ENCODE results near the gene GAPVD1. TPM values are rescaled to one million over a fixed set of nuclear protein-coding genes. Genes with fewer than 3 reads are reported as not detected.
A peak's percentile ranks its signal among the peaks of the same experiment; 100 is the strongest.

GAPVD1 gene
- total RNA-seq, 2 donors from 2014 or later = 82.8 to 105 TPM

- H3K27ac ChIP-seq = no peak overlapping the region
- peaks cover 30% of the 10 kb centered on the region for H3K36me3 ChIP-seq
- peaks cover 45 to 62% of the 10 kb centered on the region in 2 donors for H3K4me1 ChIP-seq (ENCODE audit: control insufficient read depth in 1 of 2, low read depth in 2 of 2)
- no peaks in the 10 kb centered on the region for H3K27me3 ChIP-seq (replicated peaks; ENCODE audit: insufficient read depth)
- H3K4me3 ChIP-seq = peak overlapping the region; percentile 98
- DNase-seq (ENCODE audit: low spot score) (no peak), ATAC-seq (ENCODE audit: insufficient number of reproducible peaks, low FRiP score, low read depth) (no peak)
- no peaks in the 10 kb centered on the region for H3K9me3 ChIP-seq
- TF ChIP-seq, protein P1, sequence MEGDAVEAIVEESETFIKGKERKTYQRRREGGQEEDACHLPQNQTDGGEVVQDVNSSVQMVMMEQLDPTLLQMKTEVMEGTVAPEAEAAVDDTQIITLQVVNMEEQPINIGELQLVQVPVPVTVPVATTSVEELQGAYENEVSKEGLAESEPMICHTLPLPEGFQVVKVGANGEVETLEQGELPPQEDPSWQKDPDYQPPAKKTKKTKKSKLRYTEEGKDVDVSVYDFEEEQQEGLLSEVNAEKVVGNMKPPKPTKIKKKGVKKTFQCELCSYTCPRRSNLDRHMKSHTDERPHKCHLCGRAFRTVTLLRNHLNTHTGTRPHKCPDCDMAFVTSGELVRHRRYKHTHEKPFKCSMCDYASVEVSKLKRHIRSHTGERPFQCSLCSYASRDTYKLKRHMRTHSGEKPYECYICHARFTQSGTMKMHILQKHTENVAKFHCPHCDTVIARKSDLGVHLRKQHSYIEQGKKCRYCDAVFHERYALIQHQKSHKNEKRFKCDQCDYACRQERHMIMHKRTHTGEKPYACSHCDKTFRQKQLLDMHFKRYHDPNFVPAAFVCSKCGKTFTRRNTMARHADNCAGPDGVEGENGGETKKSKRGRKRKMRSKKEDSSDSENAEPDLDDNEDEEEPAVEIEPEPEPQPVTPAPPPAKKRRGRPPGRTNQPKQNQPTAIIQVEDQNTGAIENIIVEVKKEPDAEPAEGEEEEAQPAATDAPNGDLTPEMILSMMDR (IDR thresholded peaks at IDR 0.05) = no peak
Observed at GRCh38 chr9:125238915-125239446, 22.6 kb upstream of the GAPVD1 start.

DNA sequence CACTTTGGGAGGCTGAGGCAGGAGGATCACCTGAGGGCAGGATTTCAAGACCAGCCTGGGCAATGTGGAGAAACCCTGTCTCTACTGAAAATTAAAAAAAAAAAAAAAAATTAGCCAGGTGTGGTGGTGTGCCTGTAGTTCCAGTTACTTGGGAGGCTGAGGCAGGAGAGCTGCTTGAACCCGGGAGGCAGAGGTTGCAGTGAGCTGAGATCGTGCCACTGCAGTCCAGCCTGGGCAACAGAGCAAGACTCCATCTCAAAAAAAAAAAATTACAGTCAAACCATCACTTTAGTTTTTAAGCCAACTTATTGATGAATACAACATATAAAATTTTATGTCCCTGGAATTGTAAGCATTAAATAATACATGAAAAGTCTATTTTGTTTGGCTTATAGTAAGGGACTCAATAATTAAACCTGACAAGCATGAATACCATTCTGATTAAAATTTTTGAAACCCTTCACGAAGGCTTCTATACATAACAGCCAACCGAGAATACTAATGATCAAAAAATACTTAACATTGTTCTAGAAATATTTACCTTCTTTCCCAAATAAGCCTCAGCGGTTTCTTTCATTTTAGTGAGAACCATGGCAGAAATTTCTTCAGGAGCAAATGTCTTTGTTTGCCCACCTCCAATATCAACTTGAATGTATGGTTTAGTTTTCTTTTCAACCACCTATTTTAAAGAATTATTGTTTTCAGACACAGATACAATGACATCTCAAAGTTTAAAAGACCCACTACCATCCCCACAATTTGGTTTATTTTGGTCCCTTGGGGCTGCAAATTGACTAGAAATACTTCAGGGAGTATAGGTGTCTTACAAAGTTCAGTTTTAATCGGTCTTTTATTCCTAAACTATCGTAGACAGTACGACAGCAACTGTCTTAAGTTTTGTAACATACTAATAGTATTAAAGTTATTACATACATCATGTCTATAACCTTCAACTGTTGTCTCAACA is 21.7 kb upstream of the GAPVD1 start:
- peak overlapping the region; percentile 92 to 96 for H3K27ac ChIP-seq
- TF ChIP-seq, protein P1 (IDR thresholded peaks at IDR 0.05) = no peak
- H3K4me1 ChIP-seq (ENCODE audit: control insufficient read depth in 1 of 2, low read depth in 2 of 2) = peaks cover 45 to 59% of the 10 kb centered on the region in 2 donors
- no peaks in the 10 kb centered on the region for H3K27me3 ChIP-seq (replicated peaks; ENCODE audit: insufficient read depth)
- H3K4me3 ChIP-seq = peak overlapping the region; percentile 98
- no peaks in the 10 kb centered on the region for H3K9me3 ChIP-seq
- H3K36me3 ChIP-seq = peaks cover 30% of the 10 kb centered on the region
- DNase-seq (ENCODE audit: low spot score) (no peak), ATAC-seq (ENCODE audit: insufficient number of reproducible peaks, low FRiP score, low read depth) (no peak)

- Histone ChIP-seq H3K27ac (peak overlapping the region; percentile 92 to 96), H3K36me3 (peaks cover 30% of the 10 kb centered on the region), H3K4me3 (peak overlapping the region; percentile 98), H3K9me3 (no peaks in the 10 kb centered on the region), H3K4me1 (ENCODE audit: control insufficient read depth in 1 of 2, low read depth in 2 of 2) (peaks cover 42 to 52% of the 10 kb centered on the region in 2 donors), H3K27me3 (replicated peaks; ENCODE audit: insufficient read depth) (no peaks in the 10 kb centered on the region)
- ATAC-seq (ENCODE audit: insufficient number of reproducible peaks, low FRiP score, low read depth) (no peak), DNase-seq (ENCODE audit: low spot score) (no peak)
- TF ChIP-seq, protein P1 (IDR thresholded peaks at IDR 0.05) = no peak
Observed at GRCh38 chr9:125240649-125240999, 21.0 kb upstream of the GAPVD1 start.

DNA sequence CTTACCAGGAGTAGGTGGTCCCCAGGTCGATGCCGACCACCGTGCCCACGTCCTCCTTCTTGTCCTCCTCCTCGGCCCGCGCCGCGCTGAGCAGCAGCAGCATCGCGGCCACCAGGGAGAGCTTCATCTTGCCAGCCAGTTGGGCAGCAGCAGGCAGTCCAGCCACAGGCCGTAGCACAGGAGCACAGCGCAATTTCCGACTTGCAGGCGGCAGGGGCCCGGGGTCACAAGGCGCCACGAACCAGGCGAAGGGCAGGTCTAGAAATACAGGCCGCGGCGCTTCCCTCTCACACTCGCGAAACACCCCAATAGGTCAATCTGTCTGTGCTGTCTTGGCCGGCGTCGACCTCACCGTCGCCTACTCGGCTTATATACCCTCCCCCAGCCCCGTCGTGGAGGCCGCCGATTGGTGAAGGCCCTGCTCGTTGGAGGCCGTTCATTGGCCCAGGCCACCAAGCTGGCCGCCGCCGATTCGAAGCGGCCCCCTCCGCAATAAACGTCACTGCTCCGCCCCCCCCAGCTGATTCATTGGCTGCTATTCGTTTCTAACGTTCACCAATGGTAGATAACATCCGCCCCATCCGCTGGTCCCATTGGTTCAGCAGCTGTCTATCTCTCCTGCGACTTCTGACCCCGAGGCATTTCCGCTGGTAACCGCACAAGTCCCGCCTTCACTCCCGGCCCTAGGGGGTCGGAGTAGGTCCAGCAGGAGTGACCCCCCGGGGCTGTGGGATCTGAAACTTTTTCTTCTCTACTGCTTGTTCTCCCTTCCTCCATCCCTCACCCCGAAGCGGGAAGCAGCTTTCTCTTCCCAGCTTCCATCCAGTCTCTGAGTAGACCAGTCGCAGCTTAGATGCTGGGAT is 20.4 kb upstream of the GAPVD1 start, which contains the start of gene HSPA5:
TSS of gene HSPA5 (minus strand) at position 344 of the 863 bp plus-strand sequence. CDS start at position 127, 217 bp downstream.
- peak; percentile 98 for DNase-seq (ENCODE audit: low spot score)

More for the DNA sequence above, 20.4 kb upstream of the GAPVD1 start, which contains the start of gene HSPA5:
- peak; percentile 100 for ATAC-seq (ENCODE audit: insufficient number of reproducible peaks, low FRiP score, low read depth)
- Histone ChIP-seq H3K4me1 (ENCODE audit: control insufficient read depth in 1 of 2, low read depth in 2 of 2) (peaks cover 36 to 46% of the 10 kb centered on the region in 2 donors), H3K27me3 (replicated peaks; ENCODE audit: insufficient read depth) (no peaks in the 10 kb centered on the region), H3K27ac (peak within 1 kb of the TSS; percentile 96), H3K36me3 (peaks cover 27% of the 10 kb centered on the region), H3K9me3 (no peaks in the 10 kb centered on the region), H3K4me3 (peak within 1 kb of the TSS; percentile 98)
- TF ChIP-seq, protein P1 (IDR thresholded peaks at IDR 0.05) = no peak
